A549 (cell line): ENCODE measurements around the gene SLIT1. TPM values are rescaled to one million over a fixed set of nuclear protein-coding genes. Genes with fewer than 3 reads are reported as not detected.
A peak's percentile ranks its signal among the peaks of the same experiment; 100 is the strongest.

Experiments used
- ATAC-seq, 2 experiments: fragments of 200-7000 bp in 1 of 2; fragments of >200 bp in 1 of 2; cut with Nextera tagmentation in 1 of 2; cut with Tn5 transposase in 1 of 2; 3 replicates each; pipeline versions ENCODE4 v1.8.0 to v1.9.1; 2018 to 2020; ENCODE audit warnings: mild to moderate bottlenecking in 1 of 2, moderate library complexity in 1 of 2
- CTCF ChIA-PET: fragments of 300-600 bp; sonication (Branson Sonifier 250); formaldehyde crosslinking; extraction: SDS; loops from one replicate; lab custom pipeline; 2021; ENCODE audit warnings: antibody characterized with exemption, inconsistent platforms; lab: Yijun Ruan, JAX
- POLR2A ChIA-PET: fragments of 350-600 bp; formaldehyde crosslinking; extraction: SDS; loops from one replicate; lab custom pipeline; 2021; ENCODE audit warnings: antibody characterized with exemption, inconsistent platforms; lab: Yijun Ruan, JAX
- DNase-seq, 2 experiments: peaks; one replicate each; pipeline versions ENCODE4 v3.0.0 to v3.0.0-alpha.2; 2011 to 2016; ENCODE audit warnings: low read depth in 1 of 2, low spot score in 1 of 2
- FAIRE-seq: peaks from 2 replicates; lab custom pipeline; 2011; peaks lifted over from hg19 to GRCh38; lab: Jason Lieb, UNC
- H3K27ac ChIP-seq, 2 experiments: fragments of >200 bp; sonication (Bioruptor Twin); formaldehyde crosslinking; 3 replicates each; pipeline ENCODE4 v1.5.1; 2016 to 2017
- H3K4me1 ChIP-seq: fragments of >200 bp; sonication (Bioruptor Twin); formaldehyde crosslinking; 3 replicates; pipeline ENCODE4 v1.6.1; 2016
- H3K4me2 ChIP-seq: fragments of >200 bp; sonication (Bioruptor Twin); formaldehyde crosslinking; 3 replicates; pipeline ENCODE4 v1.6.1; 2016
- H3K4me3 ChIP-seq: fragments of >200 bp; sonication (Bioruptor Twin); formaldehyde crosslinking; 3 replicates; pipeline ENCODE4 v1.5.1; 2016
- H3K9me3 ChIP-seq: fragments of >200 bp; sonication (Bioruptor Twin); formaldehyde crosslinking; 3 replicates; pipeline ENCODE4 v1.6.1; 2016
- CTCF ChIP-seq: fragments of >200 bp; sonication (Bioruptor Twin); formaldehyde crosslinking; IDR thresholded peaks from 3 replicates; pipeline ENCODE4 v1.5.1; 2016
- EHMT2 ChIP-seq: fragments of 200-600 bp; sonication (generic); IDR thresholded peaks from 2 replicates; pipeline ENCODE4 v1.6.1; 2016; ENCODE audit warnings: antibody characterized with exemption, low read depth, mild to moderate bottlenecking, moderate library complexity
- FOSB ChIP-seq: fragments of 250-450 bp; sonication (Bioruptor Pico); IDR thresholded peaks from 2 replicates; pipeline ENCODE4 v1.5.0; 2020; ENCODE audit warnings: mild to moderate bottlenecking, moderate library complexity
- FOXS1 ChIP-seq: fragments of 250-450 bp; sonication (Bioruptor Pico); IDR thresholded peaks from 2 replicates; pipeline ENCODE4 v1.5.0; 2020; ENCODE audit warnings: mild to moderate bottlenecking, moderate library complexity
- GATA3 ChIP-seq: IDR thresholded peaks from 2 replicates; pipeline ENCODE4 v1.6.1; 2012; ENCODE audit warnings: borderline replicate concordance
- HDAC2 ChIP-seq: fragments of 200-600 bp; sonication (generic); IDR thresholded peaks from 2 replicates; pipeline ENCODE4 v1.6.1; 2016
- HES2 ChIP-seq: fragments of >200 bp; sonication (Bioruptor Twin); formaldehyde crosslinking; IDR thresholded peaks from 2 replicates; pipeline ENCODE4 v1.6.1; 2016
- HOXB5 ChIP-seq: fragments of 250-450 bp; sonication (Bioruptor Pico); IDR thresholded peaks from 2 replicates; pipeline ENCODE4 v1.5.0; 2020; ENCODE audit warnings: mild to moderate bottlenecking, moderate library complexity
- JUNB ChIP-seq: fragments of >200 bp; sonication (Bioruptor Twin); formaldehyde crosslinking; IDR thresholded peaks from 2 replicates; pipeline ENCODE4 v1.6.1; 2016
- KDM1A ChIP-seq: fragments of 200-600 bp; sonication (generic); IDR thresholded peaks from 2 replicates; pipeline ENCODE4 v1.6.1; 2016; ENCODE audit warnings: low read depth, mild to moderate bottlenecking
- MAX ChIP-seq: IDR thresholded peaks from 2 replicates; pipeline ENCODE4 v1.6.1; 2012
- MYC ChIP-seq: IDR thresholded peaks from 2 replicates; pipeline ENCODE4 v1.6.1; 2012; ENCODE audit warnings: mild to moderate bottlenecking, inconsistent platforms, low read length, improper control_type of control experiment, borderline replicate concordance
- NFE2L2 ChIP-seq: fragments of 150-350 bp; conservative IDR thresholded peaks from 2 replicates; pipeline ENCODE4 v1.6.1; 2014; ENCODE audit warnings: low read length
- NR3C1 ChIP-seq: fragments of >200 bp; sonication (Bioruptor Twin); formaldehyde crosslinking; IDR thresholded peaks from 3 replicates; pipeline ENCODE4 v1.6.1; 2017
- PBX3 ChIP-seq: IDR thresholded peaks from 2 replicates; pipeline ENCODE4 v1.6.1; 2012
- POLR2AphosphoS2 ChIP-seq: conservative IDR thresholded peaks from 2 replicates; pipeline ENCODE4 v1.6.1; 2012; ENCODE audit warnings: low read length, improper control_type of control experiment, inconsistent platforms
- RAD21 ChIP-seq, 2 experiments: fragments of >200 bp in 1 of 2; sonication (Bioruptor Twin) in 1 of 2; formaldehyde crosslinking in 1 of 2; IDR thresholded peaks in 1 of 2; conservative IDR thresholded peaks in 1 of 2; 2 replicates in 1 of 2; 3 replicates in 1 of 2; pipeline ENCODE4 v1.6.1; 2012 to 2018; ENCODE audit warnings: inconsistent platforms in 1 of 2
- RCOR1 ChIP-seq: fragments of 150-350 bp; IDR thresholded peaks from 2 replicates; pipeline ENCODE4 v1.6.1; 2014; ENCODE audit warnings: antibody characterized with exemption, low read length, low read depth
- SMC3 ChIP-seq: fragments of >200 bp; sonication (Bioruptor Twin); formaldehyde crosslinking; IDR thresholded peaks from 3 replicates; pipeline ENCODE4 v1.6.1; 2018; ENCODE audit warnings: inconsistent platforms
- SREBF2 ChIP-seq: fragments of 450-650 bp; IDR thresholded peaks from 2 replicates; pipeline ENCODE4 v1.6.1; 2014; ENCODE audit warnings: mild to moderate bottlenecking, moderate library complexity
- TFCP2L1 ChIP-seq: fragments of 250-450 bp; sonication (Bioruptor Pico); IDR thresholded peaks from 2 replicates; pipeline ENCODE4 v1.5.0; 2021; ENCODE audit warnings: mild to moderate bottlenecking
- WGBS: methylation state at CpG from one replicate; pipeline ENCODE4 v1.1.6; 2017; ENCODE audit errors: missing lambda C conversion rate; 5-methylcytosine and 5-hydroxymethylcytosine counted together
- polyA minus RNA-seq: library from RNA; depleted of rRNA, polyadenylated mRNA; stranded (reverse); fragments of >200 nt; gene quantifications from 2 replicates; pipeline ENCODE4 v1.2.3, GENCODE V29; 2011; rRNA and poly(A)+ RNA removed
- polyA plus RNA-seq, 4 experiments: library from polyadenylated mRNA; depleted of rRNA in 3 of 4; stranded (reverse); fragments of >200 nt; fragmentation: RNase III in 1 of 4; extraction: RNeasy Plus Mini Kit Qiagen cat#74134 plus additional on column Dnase treatment in 1 of 4; gene quantifications; 2 replicates in 3 of 4; 3 replicates in 1 of 4; pipeline ENCODE4 v1.2.3, GENCODE V29; 2011 to 2017

SLIT1 gene
- 0.09 and 0.12 TPM in 2 replicates for polyA plus RNA-seq (2011; rRNA removed)
- 0.03 and 0.06 TPM in 2 replicates for polyA plus RNA-seq (2012; cell fraction: cytosol; rRNA removed)
- polyA plus RNA-seq (2012; cell fraction: nucleus; rRNA removed): 0.23 and 0.28 TPM in 2 replicates
- 0.03 to 0.07 TPM (median 0.05 TPM) in 3 replicates for polyA plus RNA-seq (2017; fragmentation: RNase III; extraction: RNeasy Plus Mini Kit Qiagen cat#74134 plus additional on column Dnase treatment)
- 0.34 and 0.41 TPM in 2 replicates for polyA minus RNA-seq

GRCh38 chr10:97185326-97186058, at the start of gene SLIT1:
Gene SLIT1, minus strand, starts transcription at chr10:97185959. Its CDS starts 285 bp downstream, at chr10:97185674.
- Histone ChIP-seq H3K4me1 (peaks cover 4% of the 10 kb centered on the region; the same call in 1 of the 3 replicates), H3K27ac (peak within 1 kb of the TSS in 1 of 2 experiments; percentile 54; a peak in 3 of 6 replicates), H3K4me3 (peak within 1 kb of the TSS; percentile 54), H3K4me2 (peak within 1 kb of the TSS; percentile 99), H3K9me3 (no peaks in the 10 kb centered on the region)
- FAIRE-seq (no peak), DNase-seq (peak in 1 of 2 experiments; percentile 15), ATAC-seq (peak; percentile 52 to 70; a peak in 4 of 6 replicates)
- ChIA-PET POLR2A (no interaction called here), CTCF (interaction anchor here (1.1 to 9.3 kb wide), 6 partner anchors 10 to 148 kb away, joined by 3 to 96 read pairs (median 5); no protein-coding TSS in a partner anchor)
- 11% methylated on average over 30 of the region's 74 CpGs for WGBS
- TF ChIP-seq POLR2AphosphoS2: no peak
- TF ChIP-seq GATA3: no peak
- no peak for TF ChIP-seq HOXB5 (CRISPR knock-in tag)
- TF ChIP-seq CTCF: no peak

- H3K4me1 ChIP-seq: peaks cover 3% of the 10 kb centered on the region; the same call in 1 of the 3 replicates
- WGBS: 86% methylated on average over 4 of the region's 4 CpGs
- no peak overlapping the region for H3K4me2 ChIP-seq
- ChIA-PET CTCF (interaction anchor here (0.7 to 8.2 kb wide), 25 partner anchors 8 to 376 kb away, joined by 3 to 92 read pairs (median 5); no protein-coding TSS in a partner anchor), POLR2A (no interaction called here)
- H3K4me3 ChIP-seq: no peak overlapping the region
- DNase-seq: no peak
- FAIRE-seq: no peak
- no peak overlapping the region for H3K27ac ChIP-seq
- ATAC-seq: no peak
- TF ChIP-seq PBX3 (no peak), NFE2L2 (no peak), FOSB (CRISPR knock-in tag) (no peak), GATA3 (no peak), CTCF (no peak), HES2 (no peak), RCOR1 (no peak), SREBF2 (no peak), EHMT2 (no peak), MAX (no peak), HDAC2 (no peak), KDM1A (no peak)
- H3K9me3 ChIP-seq: no peaks in the 10 kb centered on the region
Observed at GRCh38 chr10:97235353-97235752, 49.6 kb upstream of the SLIT1 start.

GRCh38 chr10:97234400-97234799, 48.6 kb upstream of the SLIT1 start:
- WGBS: 61% methylated on average over 1 of the region's 1 CpG
- H3K27ac ChIP-seq: no peak overlapping the region
- peak; percentile 54 to 58; a peak in 3 of 6 replicates for ATAC-seq
- no peak for FAIRE-seq
- ChIA-PET CTCF (interaction anchor here (0.6 to 8.2 kb wide), 29 partner anchors 9 to 618 kb away, joined by 3 to 92 read pairs (median 4); no protein-coding TSS in a partner anchor), POLR2A (no interaction called here)
- H3K9me3 ChIP-seq: no peaks in the 10 kb centered on the region
- H3K4me2 ChIP-seq: no peak overlapping the region
- peaks cover 12% of the 10 kb centered on the region for H3K4me1 ChIP-seq
- peak; percentile 13 to 51 for DNase-seq
- H3K4me3 ChIP-seq: no peak overlapping the region
- TF ChIP-seq SREBF2 (no peak), TFCP2L1 (CRISPR knock-in tag) (no peak), CTCF (peak; percentile 70), MYC (no peak), RAD21 (conservative IDR thresholded peaks at IDR 0.05 in 1 of 2, IDR thresholded peaks at IDR 0.05 in 1 of 2) (peak; percentile 71), NR3C1 (no peak), SMC3 (peak; percentile 44; the same call in 2 of the 3 replicates), JUNB (no peak), HOXB5 (CRISPR knock-in tag) (no peak), FOXS1 (CRISPR knock-in tag) (no peak)
